ENCODE results near the gene GMEB1. TPM values are rescaled to one million over a fixed set of nuclear protein-coding genes. Genes with fewer than 3 reads are reported as not detected.

GMEB1 gene
- total and polyA plus RNA-seq, 7 donors = 5.3 to 12.8 (median 10.9) TPM

DNA sequence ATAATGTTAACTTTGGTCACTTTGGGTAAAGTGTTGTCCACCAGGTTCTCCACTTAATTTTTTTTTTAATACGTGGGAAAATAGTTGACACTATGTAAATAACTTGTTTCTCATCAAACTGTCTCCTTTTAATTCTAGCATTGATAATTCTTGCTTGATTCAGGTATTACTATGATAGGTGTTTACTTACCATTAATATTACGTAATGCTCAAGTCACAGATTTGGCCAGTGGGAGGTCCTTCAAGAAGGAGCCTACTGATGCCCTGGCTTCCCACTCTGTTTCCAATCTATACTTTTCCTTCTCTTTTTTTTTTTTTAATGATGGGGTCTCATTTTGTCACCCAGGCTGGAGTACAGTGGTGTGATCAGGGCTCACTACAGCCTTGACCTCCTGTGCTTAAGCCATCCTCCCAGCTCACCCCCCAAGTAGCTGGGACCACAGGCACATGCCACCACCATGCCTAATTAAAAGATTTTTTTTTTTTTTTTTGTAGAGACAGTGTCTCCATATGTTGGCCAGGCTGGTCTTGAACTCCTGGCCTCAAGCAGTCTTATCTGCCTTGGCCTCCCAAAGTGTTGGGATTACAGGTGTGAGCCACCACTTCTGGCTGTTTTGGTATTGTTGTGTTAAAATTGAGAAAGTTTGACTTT is 98.1 kb downstream of the GMEB1 start:
- Histone ChIP-seq H3K4me3 (no peak overlapping the region), H3K27ac (no peak overlapping the region), H3K36me3 (ENCODE audit: insufficient read depth in 1 of 2, low read depth in 1 of 2) (peaks cover 7 to 47% of the 10 kb centered on the region in 2 donors), H3K27me3 (ENCODE audit: insufficient read depth in 3 of 3, low read length in 2 of 3) (no peaks in the 10 kb centered on the region), H3K4me1 (peaks cover 10% of the 10 kb centered on the region), H3K9me3 (no peaks in the 10 kb centered on the region)
- no peak for ATAC-seq
- WGBS, 3 donors = 92 to 99% (median 95%) methylated on average over 2 of the region's 2 CpGs
- intact Hi-C loops (cut with DNase I) = no loop called here
- TF ChIP-seq CTCF (IDR thresholded peaks at IDR 0.05) = no peak
- no peak for DNase-seq

Other genes starting within 250 kb of the GMEB1 start
- 10 to 100 TPM in 2 of 4 donors, 1 to 10 TPM in 2; 7.0 to 20.8 (median 9.2) TPM for gene RCC1, start 162.7 kb upstream of the GMEB1 start, total RNA-seq
- 10 to 100 TPM; 14.0 to 81.6 (median 17.4) TPM for gene RCC1, start 162.7 kb upstream of the GMEB1 start, polyA plus RNA-seq
- 10 to 100 TPM in 3 of 4 donors, 1 to 10 TPM in 1; 7.5 to 17.5 (median 12.2) TPM for gene TRNAU1AP, start 115.7 kb upstream of the GMEB1 start, total RNA-seq
- gene TRNAU1AP, start 115.7 kb upstream of the GMEB1 start, polyA plus RNA-seq = 10 to 100 TPM in 2 of 3 donors, 1 to 10 TPM in 1; 7.3 to 12.9 (median 10.8) TPM
- gene RAB42, start 76.5 kb upstream of the GMEB1 start, total RNA-seq = 1 to 10 TPM in 1 of 4 donors, under 1 TPM in 3; 0.32 to 1.3 (median 0.68) TPM
- under 1 TPM; 0.16 to 0.34 (median 0.21) TPM for gene RAB42, start 76.5 kb upstream of the GMEB1 start, polyA plus RNA-seq
- gene TAF12, start 25.7 kb upstream of the GMEB1 start, total RNA-seq = 10 to 100 TPM; 24.4 to 30.3 (median 27.3) TPM
- gene TAF12, start 25.7 kb upstream of the GMEB1 start, polyA plus RNA-seq = 10 to 100 TPM; 31.8 to 54.0 (median 51.6) TPM
- not detected for gene RNU11, start 20.2 kb upstream of the GMEB1 start, total RNA-seq
- not detected for gene RNU11, start 20.2 kb upstream of the GMEB1 start, polyA plus RNA-seq
- gene YTHDF2, start 68.2 kb downstream of the GMEB1 start, total RNA-seq = 10 to 100 TPM; 43.4 to 55.1 (median 49.1) TPM
- 10 to 100 TPM; 30.3 to 49.0 (median 38.4) TPM for gene YTHDF2, start 68.2 kb downstream of the GMEB1 start, polyA plus RNA-seq
- gene OPRD1, start 143.4 kb downstream of the GMEB1 start, total RNA-seq = under 1 TPM in 2 of 4 donors, not detected in 2; 0.02 to 0.07 TPM
- gene OPRD1, start 143.4 kb downstream of the GMEB1 start, polyA plus RNA-seq = under 1 TPM in 2 of 3 donors, not detected in 1; 0.03 to 0.12 TPM
- 10 to 100 TPM; 14.0 to 28.2 (median 22.5) TPM for gene EPB41, start 245.8 kb downstream of the GMEB1 start, total RNA-seq
- gene EPB41, start 245.8 kb downstream of the GMEB1 start, polyA plus RNA-seq = 10 to 100 TPM in 1 of 3 donors, 1 to 10 TPM in 2; 2.0 to 18.0 (median 6.0) TPM